Karpas-422 (cell line): ENCODE data around the gene CHAD. TPM values are rescaled to one million over a fixed set of nuclear protein-coding genes. Genes with fewer than 3 reads are reported as not detected.
"Not testable (repeated sequence)": the region's sequence is repeated elsewhere in the genome, so short reads cannot be mapped to it uniquely, and the experiment has no call there.

Experiments used
- DNase-seq: peaks from one replicate; pipeline ENCODE4 v3.0.0-alpha.2; 2015
- H2AFZ ChIP-seq: fragments of 200-600 bp; sonication (generic); 2 replicates; pipeline ENCODE4 v1.6.1; 2014; ENCODE audit warnings: antibody characterized with exemption, low read length, mixed read lengths
- H3K27ac ChIP-seq: fragments of 200-600 bp; sonication (generic); 2 replicates; pipeline ENCODE4 v1.5.1; 2014; ENCODE audit warnings: mild to moderate bottlenecking, low read length, moderate library complexity
- H3K27me3 ChIP-seq: fragments of 200-600 bp; sonication (generic); 2 replicates; pipeline ENCODE4 v1.6.1; 2014; ENCODE audit warnings: low read length, mixed read lengths
- H3K36me3 ChIP-seq: fragments of 200-600 bp; sonication (generic); 2 replicates; pipeline ENCODE4 v1.6.1; 2014; ENCODE audit warnings: low read length, mixed read lengths; ENCODE audit not compliant: insufficient read depth
- H3K4me1 ChIP-seq: fragments of 200-600 bp; sonication (generic); 2 replicates; pipeline ENCODE4 v1.6.1; 2014; ENCODE audit warnings: mild to moderate bottlenecking, low read length, mixed read lengths
- H3K4me2 ChIP-seq: fragments of 200-600 bp; sonication (generic); 2 replicates; pipeline ENCODE4 v1.6.1; 2014; ENCODE audit warnings: low read length, low read depth, mild to moderate bottlenecking; ENCODE audit not compliant: poor library complexity, severe bottlenecking
- H3K4me3 ChIP-seq: fragments of 200-600 bp; sonication (generic); 2 replicates; pipeline ENCODE4 v1.5.1; 2014; ENCODE audit warnings: mild to moderate bottlenecking, antibody characterized with exemption, low read length, mixed read lengths
- H3K79me2 ChIP-seq: fragments of 200-600 bp; sonication (generic); 2 replicates; pipeline ENCODE4 v1.6.1; 2014; ENCODE audit warnings: mild to moderate bottlenecking, low read length, mixed read lengths
- H3K9ac ChIP-seq: fragments of 200-600 bp; sonication (generic); 2 replicates; pipeline ENCODE4 v1.6.0; 2014; ENCODE audit warnings: low read length
- H3K9me2 ChIP-seq: fragments of 200-600 bp; sonication (generic), shearing (Covaris generic); replicated peaks from 2 replicates; pipeline ENCODE4 v1.6.0; 2014; ENCODE audit warnings: mild to moderate bottlenecking, low read length, moderate library complexity; ENCODE audit not compliant: insufficient read depth
- H3K9me3 ChIP-seq: fragments of 300-700, 200-600 bp; sonication (generic); 2 replicates; pipeline ENCODE4 v1.6.1; 2014; ENCODE audit warnings: low read length, mixed read lengths
- H4K20me1 ChIP-seq: fragments of 200-600 bp; sonication (generic); 2 replicates; pipeline ENCODE4 v1.6.1; 2014; ENCODE audit warnings: mild to moderate bottlenecking, antibody characterized with exemption, low read length, low read depth; ENCODE audit not compliant: insufficient read depth
- total RNA-seq: library from RNA; depleted of rRNA; stranded (reverse); fragments of >200 nt; shearing (Covaris generic); gene quantifications from 2 replicates; pipeline ENCODE4 v1.2.3, GENCODE V29; 2014; ENCODE audit warnings: low replicate concordance; rRNA removed

CHAD gene
- total RNA-seq, 1 experiment from 2014 or later, result not detected

DNA sequence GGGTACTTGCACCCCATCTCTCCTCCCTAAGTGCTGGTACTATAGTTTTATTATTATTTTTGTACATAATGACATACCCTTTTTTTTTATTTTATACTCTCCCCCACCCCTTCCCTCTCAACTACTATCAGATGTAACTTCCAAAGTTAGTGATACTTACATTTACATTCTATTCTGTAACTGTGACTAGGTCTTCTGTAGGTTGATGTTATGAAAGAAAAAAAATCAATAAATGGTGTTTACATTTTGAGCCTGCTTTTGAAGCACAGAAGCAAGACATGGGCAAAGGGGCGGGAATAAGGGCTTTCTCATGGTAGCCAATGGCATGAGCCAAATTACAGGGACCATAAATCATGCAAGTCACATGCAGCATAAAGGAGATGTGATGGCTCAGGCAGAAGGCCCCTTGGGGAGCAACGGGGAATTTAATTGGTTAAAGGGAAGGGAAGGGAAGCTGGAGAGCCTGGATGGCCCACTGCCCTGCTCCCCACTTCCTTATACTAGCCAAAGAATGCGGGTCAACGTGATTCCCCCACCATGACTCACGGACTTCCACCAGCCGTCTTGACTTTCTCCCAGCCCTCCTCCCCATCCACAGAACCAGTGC is 45.0 kb downstream of the CHAD start:
- peak; percentile 67 for DNase-seq
- Histone ChIP-seq H3K9me2 (no peaks in the 10 kb centered on the region), H2AFZ (no peak overlapping the region), H3K9ac (no peak overlapping the region), H3K36me3 (no peaks in the 10 kb centered on the region), H3K4me1 (peaks cover 50% of the 10 kb centered on the region), H3K79me2 (peaks cover 19% of the 10 kb centered on the region), H4K20me1 (no peaks in the 10 kb centered on the region), H3K27ac (no peak overlapping the region), H3K9me3 (no peaks in the 10 kb centered on the region), H3K4me2 (no peak overlapping the region), H3K27me3 (no peaks in the 10 kb centered on the region), H3K4me3 (no peak overlapping the region)

DNA sequence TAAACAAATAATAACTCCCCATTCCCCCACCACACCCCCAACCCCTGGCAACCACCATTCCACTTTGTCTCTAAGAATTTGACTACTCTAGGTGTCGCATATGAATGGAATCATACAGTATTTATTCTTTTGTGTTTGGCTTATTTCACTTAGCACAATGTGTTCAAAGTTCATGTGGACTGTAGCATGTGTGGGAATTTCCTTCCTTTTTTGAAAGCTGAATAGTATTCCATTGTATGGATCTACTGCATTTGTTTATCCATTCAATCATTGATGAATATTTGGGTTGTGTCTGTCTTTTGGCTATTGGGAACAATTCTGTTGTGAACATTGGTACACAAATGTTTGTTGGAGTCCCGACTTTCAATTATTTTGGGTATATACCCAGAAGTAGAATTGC is 45.9 kb downstream of the CHAD start:
- H2AFZ ChIP-seq, result no peak overlapping the region
- no peak overlapping the region for H3K4me2 ChIP-seq
- H3K9ac ChIP-seq, result no peak overlapping the region
- H3K9me3 ChIP-seq, result no peaks in the 10 kb centered on the region
- no peak overlapping the region for H3K27ac ChIP-seq
- H3K9me2 ChIP-seq, result no peaks in the 10 kb centered on the region
- H3K36me3 ChIP-seq, result no peaks in the 10 kb centered on the region
- peaks cover 14% of the 10 kb centered on the region for H3K79me2 ChIP-seq
- peaks cover 46% of the 10 kb centered on the region for H3K4me1 ChIP-seq
- no peak overlapping the region for H3K4me3 ChIP-seq
- H4K20me1 ChIP-seq, result no peaks in the 10 kb centered on the region
- no peak for DNase-seq
- no peaks in the 10 kb centered on the region for H3K27me3 ChIP-seq

DNA sequence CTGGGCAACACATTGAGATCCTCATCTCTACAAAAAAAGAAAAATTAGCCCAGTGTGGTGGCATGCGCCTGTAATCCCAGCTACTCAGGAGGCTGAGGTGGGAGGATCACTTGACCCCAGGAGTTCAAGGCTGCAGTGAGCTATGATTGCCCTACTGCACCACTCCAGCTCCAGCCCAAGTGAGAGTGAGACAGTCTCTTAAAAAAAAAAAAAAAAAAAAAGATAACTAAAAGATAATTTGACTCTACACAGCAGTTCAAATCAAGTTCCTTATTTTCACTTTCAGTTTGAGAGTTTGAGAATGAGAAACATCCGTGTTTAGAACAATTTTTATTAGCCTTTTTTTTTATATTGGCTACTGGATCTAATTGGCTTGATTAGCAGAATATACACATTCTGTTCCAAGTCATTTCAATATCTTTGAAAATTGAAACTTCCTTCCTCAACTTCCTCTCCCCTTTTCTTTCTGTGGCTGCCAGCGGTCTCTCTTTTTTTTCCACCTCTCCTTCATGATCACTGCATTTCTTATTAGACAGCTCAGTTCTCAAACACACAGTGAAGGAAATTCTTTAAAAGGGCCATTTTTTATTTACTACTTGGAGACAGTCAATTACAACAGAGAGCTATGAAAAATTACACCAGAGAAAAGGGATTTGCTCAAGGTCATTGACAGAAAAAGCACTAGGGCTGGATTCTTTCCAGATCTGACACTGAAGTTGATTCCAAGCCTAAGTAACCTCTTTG is 47.2 kb downstream of the CHAD start:
- no peaks in the 10 kb centered on the region for H3K9me3 ChIP-seq
- peak overlapping the region; percentile 89 for H3K27ac ChIP-seq
- no peaks in the 10 kb centered on the region for H3K36me3 ChIP-seq
- no peaks in the 10 kb centered on the region for H3K27me3 ChIP-seq
- peak overlapping the region; percentile 61 for H3K9ac ChIP-seq
- H3K79me2 ChIP-seq, result peaks cover 2% of the 10 kb centered on the region
- H3K4me3 ChIP-seq, result peak overlapping the region; percentile 55
- peak overlapping the region; percentile 82 for H2AFZ ChIP-seq
- peaks cover 35% of the 10 kb centered on the region for H3K4me1 ChIP-seq
- no peaks in the 10 kb centered on the region for H4K20me1 ChIP-seq
- no peaks in the 10 kb centered on the region for H3K9me2 ChIP-seq
- peak overlapping the region; percentile 86 for H3K4me2 ChIP-seq
- DNase-seq, result peak; percentile 79

DNA sequence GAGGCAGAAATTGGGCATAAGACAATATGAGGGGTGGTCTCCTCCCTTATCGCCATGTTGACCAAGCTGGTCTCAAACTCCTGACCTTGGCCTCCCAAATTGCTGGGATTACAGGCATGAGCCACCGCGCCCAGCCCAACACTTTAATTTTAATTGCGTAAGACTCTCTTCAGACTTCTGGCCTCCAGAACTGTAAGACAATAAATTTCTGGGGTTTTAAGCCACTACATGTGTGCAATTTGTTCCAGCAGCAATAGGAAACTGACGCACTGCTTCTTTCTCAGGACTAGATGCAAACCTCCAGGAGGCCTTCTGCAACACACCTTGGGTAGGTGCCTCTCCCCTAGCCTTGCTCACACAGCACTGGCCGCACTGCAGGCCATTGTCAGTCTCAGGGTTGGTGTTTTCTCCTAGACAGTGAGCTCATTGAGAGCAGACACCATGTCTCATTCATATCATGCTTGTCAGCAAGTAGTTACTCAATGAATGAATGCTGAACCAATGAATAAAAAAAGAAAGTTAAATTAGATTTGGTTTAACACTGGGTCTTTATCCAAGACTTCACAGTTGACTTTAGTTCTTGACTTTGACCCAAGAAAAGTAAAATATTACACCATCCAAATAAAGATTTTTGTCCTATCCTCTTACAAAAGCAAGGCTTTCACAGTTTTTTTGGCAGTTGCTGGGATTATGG is 48.1 kb downstream of the CHAD start:
- Histone ChIP-seq H2AFZ (peak overlapping the region; percentile 82), H3K4me2 (peak overlapping the region; percentile 86), H3K27me3 (no peaks in the 10 kb centered on the region), H3K36me3 (no peaks in the 10 kb centered on the region), H3K9ac (peak overlapping the region; percentile 61), H3K27ac (peak overlapping the region; percentile 89), H3K9me2 (no peaks in the 10 kb centered on the region), H3K4me3 (peak overlapping the region; percentile 55), H4K20me1 (no peaks in the 10 kb centered on the region), H3K4me1 (peaks cover 32% of the 10 kb centered on the region), H3K9me3 (no peaks in the 10 kb centered on the region), H3K79me2 (no peaks in the 10 kb centered on the region)
- DNase-seq, result no peak

DNA sequence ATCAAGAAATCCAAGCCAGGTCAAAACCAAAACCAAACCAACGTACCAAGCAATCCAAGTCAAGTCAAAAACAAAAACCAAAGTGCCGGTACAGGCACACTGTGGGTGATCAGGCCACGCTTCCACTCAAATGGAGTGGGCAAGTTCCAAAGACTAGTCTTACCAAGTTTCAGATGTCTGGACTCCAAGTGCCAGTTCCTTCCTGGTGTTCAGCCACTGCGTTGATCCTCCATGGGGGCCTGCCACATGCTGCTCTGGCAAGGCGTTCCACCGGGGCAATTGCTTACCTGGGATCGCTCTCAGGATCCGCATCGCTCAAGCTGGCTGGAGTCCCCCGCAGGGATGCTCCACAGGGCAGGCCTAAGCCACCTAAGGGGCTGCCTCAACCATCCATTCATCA is 49.1 kb downstream of the CHAD start:
- not testable (repeated sequence) for H3K27ac ChIP-seq, H3K9me3 ChIP-seq, H3K27me3 ChIP-seq

DNA sequence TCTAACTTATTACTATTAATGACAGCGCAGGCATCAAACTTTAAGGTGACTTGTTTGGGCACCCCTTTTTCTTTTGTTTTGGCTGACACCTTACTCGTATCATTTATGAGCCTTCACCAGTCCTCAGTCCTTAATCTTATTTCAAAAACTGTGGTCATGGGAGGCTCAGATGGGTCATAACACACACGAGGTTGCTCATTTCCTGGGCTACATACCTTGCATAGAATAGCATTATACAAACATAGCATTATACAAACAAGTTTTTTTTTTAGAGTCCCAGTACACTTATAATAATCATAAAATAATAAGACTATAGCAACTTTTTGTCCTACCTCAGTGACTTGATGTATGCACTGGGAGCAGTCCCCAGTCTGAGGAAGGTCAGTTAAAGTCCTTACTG is 53.9 kb downstream of the CHAD start:
- no peak overlapping the region for H2AFZ ChIP-seq
- H3K9ac ChIP-seq, result no peak overlapping the region
- DNase-seq, result no peak
- no peaks in the 10 kb centered on the region for H3K4me1 ChIP-seq
- H3K27me3 ChIP-seq, result no peaks in the 10 kb centered on the region
- no peak overlapping the region for H3K4me3 ChIP-seq
- H3K27ac ChIP-seq, result no peak overlapping the region
- H3K36me3 ChIP-seq, result no peaks in the 10 kb centered on the region
- H3K9me3 ChIP-seq, result no peaks in the 10 kb centered on the region
- H3K4me2 ChIP-seq, result no peak overlapping the region
- H4K20me1 ChIP-seq, result no peaks in the 10 kb centered on the region
- no peaks in the 10 kb centered on the region for H3K79me2 ChIP-seq
- H3K9me2 ChIP-seq, result no peaks in the 10 kb centered on the region

More for the DNA sequence above, 49.1 kb downstream of the CHAD start:
- not testable (repeated sequence) for H3K9me2 ChIP-seq, H2AFZ ChIP-seq, H3K79me2 ChIP-seq, DNase-seq, H3K36me3 ChIP-seq, H3K4me2 ChIP-seq, H3K4me3 ChIP-seq, H4K20me1 ChIP-seq, H3K9ac ChIP-seq
- H3K4me1 ChIP-seq, result peaks cover 24% of the 10 kb centered on the region

Other genes starting within 250 kb of the CHAD start
- not detected in 2 replicates for gene TMEM92, start 194.4 kb downstream of the CHAD start, total RNA-seq
- 11.4 and 30.4 TPM in 2 replicates for gene XYLT2, start 122.8 kb downstream of the CHAD start, total RNA-seq
- gene MRPL27, start 95.7 kb downstream of the CHAD start, total RNA-seq, result 22.3 and 48.6 TPM in 2 replicates
- 10.6 and 18.8 TPM in 2 replicates for gene EME1, start 95.7 kb downstream of the CHAD start, total RNA-seq
- 53.3 and 68.0 TPM in 2 replicates for gene LRRC59, start 71.4 kb downstream of the CHAD start, total RNA-seq
- 63.5 and 67.7 TPM in 2 replicates for gene ACSF2, start 42.7 kb downstream of the CHAD start, total RNA-seq
- 15.4 and 41.3 TPM in 2 replicates for gene RSAD1, start 10.0 kb upstream of the CHAD start, total RNA-seq
- 2.0 and 2.5 TPM in 2 replicates for gene MYCBPAP, start 39.6 kb upstream of the CHAD start, total RNA-seq
- gene EPN3, start 63.9 kb upstream of the CHAD start, total RNA-seq, result not detected in 2 replicates
- gene SPATA20, start 78.3 kb upstream of the CHAD start, total RNA-seq, result 38.8 and 76.8 TPM in 2 replicates
- not detected in 2 replicates for gene CACNA1G, start 91.8 kb upstream of the CHAD start, total RNA-seq
- gene ABCC3, start 166.0 kb upstream of the CHAD start, total RNA-seq, result not detected in 2 replicates
- gene ANKRD40, start 239.0 kb upstream of the CHAD start, total RNA-seq, result 17.1 and 34.1 TPM in 2 replicates